ENCODE measurements around the gene PPP2R5C.
"Not testable (repeated sequence)": the region's sequence is repeated elsewhere in the genome, so short reads cannot be mapped to it uniquely, and the experiment has no call there.

PPP2R5C gene

DNA sequence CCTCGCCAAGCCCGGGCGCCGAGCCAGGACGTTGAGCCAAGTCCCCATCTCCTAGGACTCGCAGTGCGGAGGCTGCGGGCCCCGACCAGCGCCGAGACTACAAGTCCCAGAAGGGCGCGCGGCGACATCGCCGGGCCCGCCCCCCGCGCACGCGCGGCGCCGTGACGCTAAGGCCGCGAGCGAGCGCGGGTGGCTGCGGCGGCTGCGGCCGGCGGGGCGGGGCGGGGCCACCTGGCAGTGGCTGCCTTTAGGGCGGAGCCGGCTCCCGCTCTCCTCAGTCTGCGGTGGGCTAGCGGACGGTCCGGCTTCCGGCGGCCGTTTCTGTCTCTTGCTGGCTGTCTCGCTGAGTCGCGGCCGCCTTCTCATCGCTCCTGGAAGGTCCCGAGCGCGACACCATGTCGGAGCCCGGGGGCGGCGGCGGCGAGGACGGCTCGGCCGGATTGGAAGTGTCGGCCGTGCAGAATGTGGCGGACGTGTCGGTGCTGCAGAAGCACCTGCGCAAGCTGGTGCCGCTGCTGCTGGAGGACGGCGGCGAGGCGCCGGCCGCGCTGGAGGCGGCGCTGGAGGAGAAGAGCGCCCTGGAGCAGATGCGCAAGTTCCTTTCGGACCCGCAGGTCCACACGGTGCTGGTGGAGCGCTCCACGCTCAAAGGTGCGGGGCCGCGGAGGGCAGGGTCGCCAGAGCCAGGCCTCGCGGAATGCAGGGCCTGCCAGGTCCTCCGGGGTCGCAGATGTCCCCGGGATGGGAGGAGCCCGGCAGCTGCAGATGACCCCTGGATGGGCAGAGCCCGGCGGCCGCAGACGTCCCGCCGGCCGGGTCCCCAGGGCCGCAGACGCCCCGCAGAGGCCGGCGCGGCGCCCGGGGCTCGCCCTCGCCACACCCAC is 203.0 kb downstream of the PPP2R5C start, which contains the start of gene DYNC1H1:
TSS of gene DYNC1H1 (plus strand) at position 277 of the 884 bp plus-strand sequence. CDS start at position 396, 119 bp downstream.
- peak within 1 kb of the TSS; percentile 35 for H3K27ac ChIP-seq (ENCODE audit: low read length)
- H3K4me3 ChIP-seq (ENCODE audit: low read length): peak within 1 kb of the TSS; percentile 98

DNA sequence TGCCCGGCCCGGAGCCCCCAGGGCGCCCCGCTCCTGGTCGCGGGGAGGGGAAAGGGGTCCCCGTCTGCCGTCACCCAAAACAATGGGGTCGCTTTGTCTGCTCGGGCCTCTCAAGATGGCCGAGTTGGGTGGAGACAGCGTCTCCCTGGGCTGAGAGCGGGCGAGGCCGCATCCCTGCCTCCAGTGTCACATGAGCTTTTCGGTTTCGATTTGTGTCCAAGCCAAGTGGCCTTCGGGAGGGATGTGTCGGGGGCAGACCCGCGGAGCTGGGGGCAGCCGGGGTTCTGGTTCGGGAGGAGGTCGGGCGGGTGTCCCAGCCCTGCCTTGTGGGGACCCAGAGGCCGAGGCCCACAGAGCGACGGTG is 203.7 kb downstream of the PPP2R5C start:
- peaks cover 38% of the 10 kb centered on the region for H3K27me3 ChIP-seq (ENCODE audit: insufficient read depth, low read length)
- peak overlapping the region; percentile 92 for H3K9ac ChIP-seq (ENCODE audit: low read depth, low read length)
- no peaks in the 10 kb centered on the region for H3K9me3 ChIP-seq (ENCODE audit: insufficient read depth, low read depth, low read length)
- H3K36me3 ChIP-seq (ENCODE audit: insufficient read depth, low read depth, low read length): peaks cover 14% of the 10 kb centered on the region
- peaks cover 13% of the 10 kb centered on the region for H3K4me1 ChIP-seq (ENCODE audit: insufficient read depth, low read length)
- H3K27ac ChIP-seq (ENCODE audit: low read length): peak overlapping the region; percentile 35
- peak overlapping the region; percentile 98 for H3K4me3 ChIP-seq (ENCODE audit: low read length)

More for the DNA sequence above, 203.0 kb downstream of the PPP2R5C start, which contains the start of gene DYNC1H1:
- peaks cover 13% of the 10 kb centered on the region for H3K4me1 ChIP-seq (ENCODE audit: insufficient read depth, low read length)
- peaks cover 38% of the 10 kb centered on the region for H3K27me3 ChIP-seq (ENCODE audit: insufficient read depth, low read length)
- H3K36me3 ChIP-seq (ENCODE audit: insufficient read depth, low read depth, low read length): peaks cover 10% of the 10 kb centered on the region
- no peaks in the 10 kb centered on the region for H3K9me3 ChIP-seq (ENCODE audit: insufficient read depth, low read depth, low read length)
- peak within 1 kb of the TSS; percentile 92 for H3K9ac ChIP-seq (ENCODE audit: low read depth, low read length)

DNA sequence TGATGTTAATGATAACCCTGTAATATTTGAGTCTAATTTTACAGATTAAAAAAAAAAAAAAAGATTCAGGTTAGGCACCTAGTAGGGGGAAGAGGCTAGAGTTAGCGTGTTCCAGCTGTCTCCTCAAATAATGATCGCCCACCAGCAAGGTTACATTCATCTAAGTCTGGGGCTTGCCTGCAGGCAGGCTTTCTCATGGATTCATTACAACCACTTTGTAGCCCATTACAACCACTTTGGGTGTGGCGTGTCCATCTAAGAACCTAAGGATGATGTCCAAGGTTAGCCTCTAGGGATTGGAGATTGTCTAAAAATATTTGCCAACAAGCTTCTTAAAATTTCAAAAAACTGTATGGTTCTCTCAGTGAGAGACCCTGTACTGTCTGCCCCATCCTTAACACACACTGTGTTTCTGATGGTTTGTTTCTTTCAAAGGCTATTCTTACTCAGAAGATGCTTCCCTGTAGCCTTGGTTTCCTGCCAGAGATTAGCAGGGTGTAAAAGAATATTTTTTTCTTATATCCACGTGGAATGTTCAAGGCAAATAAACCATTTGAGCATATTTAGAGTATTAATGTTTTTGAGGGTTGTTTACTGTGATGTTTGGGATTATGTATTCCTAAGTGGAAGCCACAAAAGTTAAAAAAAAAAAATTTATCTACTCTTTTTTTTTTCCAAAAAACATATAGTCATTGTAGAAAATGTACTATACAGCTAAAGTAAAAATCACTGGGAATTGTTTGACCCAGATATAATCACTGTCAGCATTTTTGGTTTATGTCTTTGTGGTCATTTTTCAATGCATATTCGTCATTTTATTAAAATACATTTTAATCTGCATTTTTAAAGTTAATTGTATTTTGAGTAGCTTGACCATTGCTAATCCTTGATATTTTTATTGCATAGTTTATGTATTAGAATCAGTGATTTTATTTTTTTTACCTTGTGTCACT is 204.5 kb downstream of the PPP2R5C start:
- Histone ChIP-seq H3K36me3 (ENCODE audit: insufficient read depth, low read depth, low read length) (peaks cover 14% of the 10 kb centered on the region), H3K4me3 (ENCODE audit: low read length) (peak overlapping the region; percentile 98), H3K9ac (ENCODE audit: low read depth, low read length) (peak overlapping the region; percentile 92), H3K9me3 (ENCODE audit: insufficient read depth, low read depth, low read length) (no peaks in the 10 kb centered on the region), H3K27me3 (ENCODE audit: insufficient read depth, low read length) (peaks cover 30% of the 10 kb centered on the region), H3K4me1 (ENCODE audit: insufficient read depth, low read length) (peaks cover 13% of the 10 kb centered on the region), H3K27ac (ENCODE audit: low read length) (no peak overlapping the region)

DNA sequence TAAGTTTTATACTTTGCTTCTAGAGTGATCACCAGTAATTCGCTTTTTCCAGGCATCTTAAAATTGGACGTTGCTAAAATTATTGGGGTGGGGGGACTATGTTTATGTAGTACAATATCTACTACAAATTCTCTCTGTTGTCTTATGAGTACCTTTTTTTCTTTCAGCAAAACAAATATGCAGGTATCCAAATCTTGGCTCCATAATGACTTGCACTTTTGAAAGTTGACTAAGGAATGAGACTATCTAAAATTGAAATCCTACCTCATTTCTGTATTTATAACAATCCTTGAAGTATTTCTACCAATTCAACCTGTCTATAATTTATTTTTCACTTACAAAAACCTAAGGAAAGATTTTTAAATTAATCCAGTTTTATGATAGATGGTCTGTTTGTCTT is 205.2 kb downstream of the PPP2R5C start:
- peaks cover 13% of the 10 kb centered on the region for H3K4me1 ChIP-seq (ENCODE audit: insufficient read depth, low read length)
- H3K9me3 ChIP-seq (ENCODE audit: insufficient read depth, low read depth, low read length): no peaks in the 10 kb centered on the region
- no peak overlapping the region for H3K27ac ChIP-seq (ENCODE audit: low read length)
- H3K36me3 ChIP-seq (ENCODE audit: insufficient read depth, low read depth, low read length): peaks cover 14% of the 10 kb centered on the region
- H3K27me3 ChIP-seq (ENCODE audit: insufficient read depth, low read length): peaks cover 23% of the 10 kb centered on the region
- H3K4me3 ChIP-seq (ENCODE audit: low read length): peak overlapping the region; percentile 98; the same call in 1 of the 2 replicates
- peak overlapping the region; percentile 92; the same call in 1 of the 2 replicates for H3K9ac ChIP-seq (ENCODE audit: low read depth, low read length)

DNA sequence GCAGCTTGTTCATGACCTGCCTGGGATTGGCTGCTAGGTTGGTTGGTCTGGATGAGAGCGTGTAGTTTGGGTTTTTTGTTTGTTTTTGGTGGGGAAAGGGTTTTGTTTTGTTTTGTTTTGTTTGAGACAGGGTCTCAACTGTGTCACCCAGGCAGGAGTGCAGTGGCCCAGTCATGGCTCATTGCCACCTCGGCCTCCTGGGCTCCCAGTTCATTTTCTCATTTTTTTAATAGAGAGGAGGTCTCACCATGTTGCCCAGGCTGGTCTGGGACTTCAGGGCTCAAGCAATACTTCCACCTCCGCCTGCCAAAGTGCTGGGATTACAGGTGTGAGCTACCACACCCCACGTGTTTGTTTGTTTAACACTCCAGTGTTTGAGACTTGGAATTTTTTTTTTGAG is 206.7 kb downstream of the PPP2R5C start:
- H3K27me3 ChIP-seq (ENCODE audit: insufficient read depth, low read length): peaks cover 9% of the 10 kb centered on the region
- peaks cover 14% of the 10 kb centered on the region for H3K36me3 ChIP-seq (ENCODE audit: insufficient read depth, low read depth, low read length)
- peaks cover 13% of the 10 kb centered on the region; the same call in 1 of the 2 replicates for H3K4me1 ChIP-seq (ENCODE audit: insufficient read depth, low read length)
- H3K9ac ChIP-seq (ENCODE audit: low read depth, low read length): no peak overlapping the region
- H3K4me3 ChIP-seq (ENCODE audit: low read length): no peak overlapping the region
- no peaks in the 10 kb centered on the region for H3K9me3 ChIP-seq (ENCODE audit: insufficient read depth, low read depth, low read length)
- no peak overlapping the region for H3K27ac ChIP-seq (ENCODE audit: low read length)

DNA sequence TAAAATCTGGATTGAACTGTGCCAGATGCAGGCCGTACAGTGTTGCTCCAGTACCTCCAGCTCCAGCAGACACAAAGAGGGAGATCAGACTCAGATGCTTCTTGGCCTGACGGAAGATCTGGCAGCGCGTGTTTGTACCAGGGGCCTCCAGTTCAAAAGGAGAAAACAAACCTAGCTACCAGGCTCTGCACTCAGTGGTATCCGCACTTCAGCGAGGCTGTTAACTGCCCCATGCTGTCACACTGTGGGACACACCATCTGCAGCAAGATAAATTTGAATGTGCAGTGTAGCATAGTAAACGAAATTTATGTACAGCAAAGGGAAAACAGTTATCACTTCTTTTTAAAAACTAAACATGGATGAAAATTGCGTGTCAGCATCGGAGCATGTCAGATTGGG is 208.0 kb downstream of the PPP2R5C start:
- Histone ChIP-seq H3K4me1 (ENCODE audit: insufficient read depth, low read length) (peaks cover 13% of the 10 kb centered on the region; the same call in 1 of the 2 replicates), H3K9ac (ENCODE audit: low read depth, low read length) (no peak overlapping the region), H3K27me3 (ENCODE audit: insufficient read depth, low read length) (no peaks in the 10 kb centered on the region), H3K36me3 (ENCODE audit: insufficient read depth, low read depth, low read length) (peaks cover 14% of the 10 kb centered on the region), H3K27ac (ENCODE audit: low read length) (no peak overlapping the region), H3K4me3 (ENCODE audit: low read length) (no peak overlapping the region), H3K9me3 (ENCODE audit: insufficient read depth, low read depth, low read length) (no peaks in the 10 kb centered on the region)

DNA sequence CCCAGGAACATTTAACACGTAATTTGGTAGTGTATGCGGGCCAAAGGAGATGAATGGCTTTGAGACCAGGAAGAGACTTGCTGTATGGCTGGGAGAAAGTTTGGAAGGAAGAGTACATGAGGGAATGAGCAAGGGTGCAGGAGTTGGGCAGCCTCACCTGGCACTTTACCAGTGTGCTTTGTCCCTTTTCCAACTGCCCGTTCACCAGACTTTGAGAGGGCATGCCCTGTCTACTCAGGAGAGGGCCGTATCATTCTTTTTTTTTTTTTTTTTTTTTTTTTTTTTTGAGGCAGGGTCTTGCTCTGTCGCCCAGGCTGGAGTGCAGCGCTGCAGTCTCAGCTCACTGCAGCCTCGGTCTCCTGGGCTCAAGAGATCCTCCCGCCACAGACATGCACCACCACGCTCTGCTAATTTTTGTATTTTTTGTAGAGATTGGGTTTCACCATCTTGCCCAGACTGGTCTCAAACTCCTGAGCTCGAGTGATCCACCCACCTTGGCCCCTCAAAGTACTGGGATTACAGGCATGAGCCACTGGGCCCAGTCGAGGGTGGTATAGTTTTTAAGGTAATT is 209.4 kb downstream of the PPP2R5C start:
- H3K4me3 ChIP-seq (ENCODE audit: low read length): no peak overlapping the region
- no peak overlapping the region for H3K9ac ChIP-seq (ENCODE audit: low read depth, low read length)
- no peaks in the 10 kb centered on the region for H3K9me3 ChIP-seq (ENCODE audit: insufficient read depth, low read depth, low read length)
- H3K4me1 ChIP-seq (ENCODE audit: insufficient read depth, low read length): peaks cover 11% of the 10 kb centered on the region; the same call in 1 of the 2 replicates
- peaks cover 23% of the 10 kb centered on the region for H3K36me3 ChIP-seq (ENCODE audit: insufficient read depth, low read depth, low read length)
- H3K27me3 ChIP-seq (ENCODE audit: insufficient read depth, low read length): no peaks in the 10 kb centered on the region
- no peak overlapping the region for H3K27ac ChIP-seq (ENCODE audit: low read length)

DNA sequence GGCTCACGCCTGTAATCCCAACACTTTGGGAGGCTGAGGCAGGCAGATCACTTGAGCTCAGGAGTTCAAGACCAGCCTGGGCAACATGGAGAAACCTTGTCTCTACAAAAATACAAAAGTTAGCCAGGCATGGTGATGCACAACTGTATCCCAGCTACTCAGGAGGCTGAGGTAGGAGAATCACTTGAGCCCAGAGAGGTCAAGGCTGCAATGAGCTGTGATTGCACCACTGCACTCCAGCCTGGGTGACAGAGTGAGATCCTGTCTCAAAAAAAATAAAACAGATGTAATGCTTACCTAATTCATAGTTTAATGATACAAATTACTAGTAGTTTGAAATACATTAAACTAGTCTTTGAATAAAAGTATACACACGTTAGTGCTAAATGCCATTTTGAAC is 209.9 kb downstream of the PPP2R5C start:
- H3K36me3 ChIP-seq (ENCODE audit: insufficient read depth, low read depth, low read length): peaks cover 29% of the 10 kb centered on the region
- not testable (repeated sequence) for H3K27ac ChIP-seq (ENCODE audit: low read length); H3K4me3 ChIP-seq (ENCODE audit: low read length); H3K27me3 ChIP-seq (ENCODE audit: insufficient read depth, low read length); H3K9ac ChIP-seq (ENCODE audit: low read depth, low read length); H3K4me1 ChIP-seq (ENCODE audit: insufficient read depth, low read length); H3K9me3 ChIP-seq (ENCODE audit: insufficient read depth, low read depth, low read length)

DNA sequence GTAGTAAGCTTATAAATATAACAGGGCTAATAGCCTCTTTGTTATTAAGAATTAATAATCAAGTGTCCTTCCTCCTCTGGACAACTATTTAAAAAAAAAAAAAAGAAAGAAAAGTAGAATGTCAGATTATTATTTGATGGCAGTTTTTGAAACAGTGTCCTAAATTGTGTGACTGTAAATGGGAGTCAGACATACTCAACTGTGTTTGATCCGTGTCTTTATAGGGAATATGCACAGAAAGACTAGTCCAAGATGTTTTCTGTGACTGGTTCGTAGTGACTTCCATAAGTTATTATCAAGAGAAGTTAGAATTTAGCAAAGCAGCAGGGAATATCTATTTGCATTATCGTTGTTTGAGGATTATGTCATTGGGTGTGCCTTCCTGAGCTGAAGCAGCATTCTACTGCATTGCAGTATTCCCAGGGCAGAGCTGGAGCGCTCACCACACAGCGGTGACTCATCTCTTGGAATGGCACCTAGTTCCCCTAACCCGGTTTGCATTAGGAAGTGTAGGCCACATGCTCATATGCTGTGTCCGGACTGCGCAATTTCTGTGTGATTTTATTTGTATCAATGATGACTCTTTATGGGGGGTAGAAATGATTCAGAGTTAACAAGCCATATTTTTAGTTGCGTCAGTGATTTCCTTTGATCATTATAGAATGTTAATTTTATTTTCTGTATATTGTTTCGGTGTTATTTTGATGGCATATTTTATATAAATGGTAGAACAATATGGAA is 210.8 kb downstream of the PPP2R5C start:
- peaks cover 37% of the 10 kb centered on the region for H3K36me3 ChIP-seq (ENCODE audit: insufficient read depth, low read depth, low read length)
- no peaks in the 10 kb centered on the region for H3K9me3 ChIP-seq (ENCODE audit: insufficient read depth, low read depth, low read length)
- H3K27me3 ChIP-seq (ENCODE audit: insufficient read depth, low read length): no peaks in the 10 kb centered on the region
- no peak overlapping the region for H3K4me3 ChIP-seq (ENCODE audit: low read length)
- H3K27ac ChIP-seq (ENCODE audit: low read length): no peak overlapping the region
- H3K4me1 ChIP-seq (ENCODE audit: insufficient read depth, low read length): no peaks in the 10 kb centered on the region
- H3K9ac ChIP-seq (ENCODE audit: low read depth, low read length): no peak overlapping the region

DNA sequence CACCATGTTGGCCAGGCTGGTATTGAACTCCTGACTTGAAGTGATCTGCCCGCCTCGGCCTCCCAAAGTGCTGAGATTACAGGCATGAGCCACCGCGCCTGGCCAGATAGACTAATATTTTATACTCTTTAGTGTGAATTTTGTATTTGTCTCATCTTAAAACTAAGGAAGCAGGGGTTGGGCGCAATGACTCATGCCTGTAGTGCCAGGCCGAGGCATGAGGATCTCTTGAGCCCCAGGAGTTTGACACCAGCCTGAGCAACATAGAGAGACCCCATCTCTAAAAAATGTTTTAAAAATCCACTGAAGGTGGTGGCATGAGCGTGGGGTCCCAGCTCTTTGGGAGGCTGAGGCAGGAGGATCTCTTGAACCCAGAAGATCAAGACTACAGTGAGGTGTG is 211.8 kb downstream of the PPP2R5C start:
- no peaks in the 10 kb centered on the region for H3K27me3 ChIP-seq (ENCODE audit: insufficient read depth, low read length)
- no peaks in the 10 kb centered on the region for H3K9me3 ChIP-seq (ENCODE audit: insufficient read depth, low read depth, low read length)
- no peak overlapping the region for H3K4me3 ChIP-seq (ENCODE audit: low read length)
- H3K36me3 ChIP-seq (ENCODE audit: insufficient read depth, low read depth, low read length): peaks cover 45% of the 10 kb centered on the region
- H3K4me1 ChIP-seq (ENCODE audit: insufficient read depth, low read length): no peaks in the 10 kb centered on the region
- no peak overlapping the region for H3K9ac ChIP-seq (ENCODE audit: low read depth, low read length)
- H3K27ac ChIP-seq (ENCODE audit: low read length): no peak overlapping the region

DNA sequence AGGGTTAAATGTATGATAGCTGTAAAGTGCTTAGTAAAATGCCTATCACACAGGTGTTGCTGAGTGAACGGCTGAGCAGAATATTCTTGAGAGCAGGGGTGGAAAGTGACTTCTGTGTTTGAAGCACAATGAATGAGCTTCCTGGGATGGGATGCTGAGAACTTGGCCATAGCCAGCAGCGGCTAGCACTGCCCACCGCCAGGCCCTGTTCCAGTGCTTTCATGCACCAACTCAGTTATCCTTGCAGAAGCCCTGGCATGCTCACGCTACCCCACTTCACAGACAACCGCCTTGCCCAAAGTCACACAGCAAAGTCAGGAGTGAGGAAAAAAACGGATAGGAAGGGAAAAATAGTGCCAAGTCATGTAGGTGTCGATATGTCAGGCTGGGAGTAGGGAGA is 213.7 kb downstream of the PPP2R5C start:
- no peaks in the 10 kb centered on the region for H3K9me3 ChIP-seq (ENCODE audit: insufficient read depth, low read depth, low read length)
- H3K36me3 ChIP-seq (ENCODE audit: insufficient read depth, low read depth, low read length): peaks cover 53% of the 10 kb centered on the region
- no peak overlapping the region for H3K4me3 ChIP-seq (ENCODE audit: low read length)
- H3K27me3 ChIP-seq (ENCODE audit: insufficient read depth, low read length): no peaks in the 10 kb centered on the region
- H3K4me1 ChIP-seq (ENCODE audit: insufficient read depth, low read length): no peaks in the 10 kb centered on the region
- H3K27ac ChIP-seq (ENCODE audit: low read length): no peak overlapping the region
- H3K9ac ChIP-seq (ENCODE audit: low read depth, low read length): no peak overlapping the region

Data from iPS-20b (cell line).